Measurements from ENCODE around the gene SRRT. TPM values are rescaled to one million over a fixed set of nuclear protein-coding genes. Genes with fewer than 3 reads are reported as not detected.

SRRT gene
- total RNA-seq, 1 donor from 2014 or later = 30.0 TPM

DNA sequence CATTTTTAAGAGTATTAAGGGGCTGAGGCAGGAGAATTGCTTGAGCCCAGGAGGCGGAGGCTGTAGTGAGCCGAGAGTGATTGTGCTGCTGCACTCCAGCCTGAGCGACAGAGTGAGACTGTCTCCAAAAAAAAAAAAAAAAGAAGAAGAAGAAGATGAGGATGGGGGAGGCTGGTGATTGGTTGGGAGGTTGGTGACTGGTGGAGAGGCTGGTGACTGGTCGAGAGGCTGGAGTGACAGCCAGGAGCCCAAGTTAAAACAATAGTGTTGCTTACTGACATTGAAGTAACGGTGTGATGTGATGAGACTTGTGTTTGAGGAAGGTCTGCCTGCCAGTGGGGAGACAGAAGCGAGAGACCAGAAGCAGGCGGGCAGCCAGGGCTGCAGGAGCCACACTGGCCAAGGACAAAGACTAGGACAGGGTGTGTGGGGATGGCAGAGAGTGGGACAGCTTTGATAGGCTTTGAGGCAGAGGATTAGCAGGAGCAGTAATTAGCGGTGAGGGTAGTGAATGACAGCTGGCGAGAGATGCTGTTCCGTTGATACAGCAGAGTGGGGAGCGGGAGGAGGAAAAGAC lies 4.9 kb downstream of the SRRT start:
- no peak for DNase-seq (ENCODE audit: low read depth in 2 of 2)

DNA sequence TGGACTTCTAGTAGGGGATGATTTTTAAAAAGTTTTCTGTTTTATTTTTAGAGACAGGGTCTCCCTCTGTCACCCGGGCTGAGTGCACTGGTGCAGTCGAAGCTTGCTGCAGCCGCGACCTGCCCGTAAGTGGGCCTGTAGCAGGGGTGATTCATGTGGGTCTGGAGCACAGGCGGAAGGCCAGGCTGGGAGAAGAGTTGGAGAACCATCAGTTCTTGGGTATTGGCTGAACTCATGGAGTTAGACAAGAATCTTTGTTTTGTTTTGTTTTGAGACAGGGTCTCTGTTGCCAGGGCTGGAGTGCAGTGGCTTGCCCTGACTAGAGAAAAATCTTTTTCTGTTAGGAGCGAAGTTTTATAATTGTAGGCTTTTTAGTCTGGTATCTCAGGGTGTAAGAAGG lies 5.7 kb downstream of the SRRT start:
- no peak for DNase-seq (ENCODE audit: low read depth in 2 of 2)

DNA sequence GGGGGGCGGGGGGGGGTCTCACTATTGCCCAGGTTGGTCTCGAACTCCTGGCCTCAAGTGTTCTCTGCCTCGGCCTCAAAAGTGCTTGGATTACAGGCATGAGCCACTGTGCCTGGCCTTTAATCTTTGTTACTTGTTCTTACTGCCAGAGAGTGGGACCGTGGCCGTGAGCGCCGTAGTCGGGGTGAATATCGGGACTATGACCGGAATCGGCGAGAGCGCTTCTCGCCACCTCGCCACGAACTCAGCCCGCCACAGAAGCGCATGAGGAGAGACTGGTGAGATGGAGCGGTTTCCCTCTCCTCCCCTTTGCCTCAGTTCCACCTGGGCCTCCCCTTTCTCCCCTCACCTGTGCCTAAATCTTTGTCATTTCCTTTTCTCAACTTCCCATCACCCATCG lies 6.2 kb downstream of the SRRT start:
- no peak for DNase-seq (ENCODE audit: low read depth in 2 of 2)

DNA sequence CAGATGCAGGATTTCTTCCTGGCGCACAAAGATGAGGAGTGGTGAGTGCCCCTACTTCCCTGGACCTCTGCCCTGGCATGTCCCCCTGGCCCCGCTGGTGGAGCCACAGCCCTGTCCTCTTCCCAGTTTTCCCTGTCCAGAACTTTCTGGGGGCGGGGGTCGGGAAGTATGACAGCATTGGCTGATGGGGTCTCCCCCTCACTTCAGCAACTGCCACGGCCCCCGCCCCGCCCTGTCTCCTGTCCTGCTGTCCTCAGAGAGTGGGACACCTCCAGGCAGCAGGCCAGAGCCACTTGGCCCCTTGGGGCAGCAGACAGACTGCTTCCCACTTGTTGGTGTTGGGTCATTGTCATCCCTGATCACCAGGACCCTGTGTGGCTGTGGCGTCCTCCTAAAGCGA lies 7.3 kb downstream of the SRRT start:
- no peak for DNase-seq (ENCODE audit: low read depth in 2 of 2)

DNA sequence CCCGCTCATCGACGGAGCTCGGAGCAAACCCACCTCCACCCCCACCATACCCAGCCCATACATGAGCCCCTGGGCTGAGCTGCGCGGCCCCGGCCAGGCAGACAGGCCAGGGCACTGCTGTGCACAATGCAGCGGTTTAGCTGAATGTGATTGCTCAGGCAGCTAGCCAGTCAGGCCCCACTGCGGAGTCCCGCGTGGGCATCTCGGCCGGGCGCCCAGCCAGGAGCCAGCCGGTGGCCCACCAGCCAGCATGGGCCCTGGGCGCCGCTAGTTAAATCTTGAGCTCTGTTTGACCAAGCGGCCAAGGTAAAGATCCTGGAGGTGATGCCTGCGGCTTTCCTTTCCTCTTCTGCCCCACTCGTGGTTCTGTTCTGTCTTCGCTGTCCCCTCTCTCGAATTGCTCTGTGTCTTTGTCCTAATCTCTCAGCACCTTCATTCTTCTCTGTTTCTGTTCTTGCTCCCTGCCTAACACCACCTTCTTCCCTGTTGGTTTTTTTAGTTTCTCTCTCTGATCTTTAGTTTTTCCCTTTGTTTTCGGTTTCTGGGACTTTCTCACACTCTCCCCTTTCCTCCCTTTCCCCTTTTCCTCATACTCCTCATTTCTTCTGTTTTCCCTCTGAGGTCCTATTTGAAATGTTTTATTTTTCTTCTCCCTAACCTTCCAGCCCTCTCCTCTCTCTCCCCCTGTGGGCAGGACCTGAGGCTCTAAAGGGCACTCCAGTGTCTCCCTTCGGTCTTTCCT lies 8.1 kb downstream of the SRRT start:
- DNase-seq (ENCODE audit: low read depth in 2 of 2) = no peak

DNA sequence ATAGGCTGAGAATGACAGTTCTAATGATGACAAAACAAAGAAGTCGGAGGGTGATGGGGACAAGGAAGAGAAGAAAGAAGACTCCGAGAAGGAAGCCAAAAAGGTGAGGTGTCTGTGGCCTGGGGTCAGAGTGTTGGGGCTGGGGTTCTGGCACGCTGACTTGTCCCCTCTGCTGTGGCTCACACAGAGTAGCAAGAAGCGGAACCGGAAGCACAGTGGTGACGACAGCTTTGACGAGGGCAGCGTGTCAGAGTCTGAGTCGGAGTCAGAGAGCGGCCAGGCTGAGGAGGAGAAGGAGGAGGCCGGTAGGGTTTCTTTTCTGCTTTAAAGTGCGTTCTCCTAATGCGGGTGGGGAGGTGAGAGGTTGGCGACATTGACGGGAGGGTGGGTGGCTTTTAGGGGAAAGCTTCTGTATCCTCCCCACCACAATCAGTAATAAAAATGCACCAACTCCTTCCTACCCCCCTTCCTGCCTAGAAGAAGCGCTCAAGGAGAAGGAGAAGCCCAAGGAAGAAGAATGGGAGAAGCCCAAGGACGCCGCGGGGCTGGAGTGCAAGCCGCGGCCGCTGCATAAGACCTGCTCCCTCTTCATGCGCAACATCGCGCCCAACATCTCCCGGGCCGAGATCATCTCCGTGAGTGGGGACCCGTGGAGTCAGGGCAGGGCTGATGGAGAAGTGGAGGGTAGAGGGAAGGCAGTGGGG lies 10.0 kb downstream of the SRRT start:
- DNase-seq (ENCODE audit: low read depth in 2 of 2) = no peak

DNA sequence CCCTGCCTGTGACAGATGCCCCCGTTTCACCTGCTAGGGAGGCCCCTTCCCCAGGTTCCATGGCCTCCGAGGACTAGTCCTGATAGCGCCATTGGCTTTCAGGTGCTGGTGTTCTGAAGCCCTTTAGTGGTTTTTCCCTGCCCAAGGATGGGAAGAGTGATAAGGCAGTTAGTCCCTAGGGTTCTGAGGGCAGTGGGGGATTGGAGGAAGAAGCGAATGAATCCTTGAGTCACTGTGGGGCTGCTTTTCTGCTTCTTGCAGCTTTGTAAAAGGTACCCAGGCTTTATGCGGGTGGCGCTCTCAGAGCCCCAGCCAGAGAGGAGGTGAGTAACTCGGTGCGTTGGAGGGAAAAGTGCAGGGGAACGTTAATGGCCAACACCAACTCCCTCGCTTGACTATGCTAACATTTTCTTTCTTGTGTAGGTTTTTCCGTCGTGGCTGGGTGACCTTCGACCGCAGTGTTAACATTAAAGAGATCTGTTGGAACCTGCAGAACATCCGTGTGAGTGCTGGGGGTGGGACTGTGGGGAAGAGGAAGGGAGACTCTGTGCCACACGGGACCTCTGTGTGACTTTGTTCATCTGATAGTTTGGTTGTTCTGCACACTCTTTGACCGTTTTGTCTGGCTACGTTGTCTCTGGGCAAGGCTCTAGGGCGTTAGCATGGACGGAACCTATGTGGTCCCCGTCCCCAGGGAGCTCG lies 10.7 kb downstream of the SRRT start:
- DNase-seq (ENCODE audit: low read depth in 2 of 2) = no peak

DNA sequence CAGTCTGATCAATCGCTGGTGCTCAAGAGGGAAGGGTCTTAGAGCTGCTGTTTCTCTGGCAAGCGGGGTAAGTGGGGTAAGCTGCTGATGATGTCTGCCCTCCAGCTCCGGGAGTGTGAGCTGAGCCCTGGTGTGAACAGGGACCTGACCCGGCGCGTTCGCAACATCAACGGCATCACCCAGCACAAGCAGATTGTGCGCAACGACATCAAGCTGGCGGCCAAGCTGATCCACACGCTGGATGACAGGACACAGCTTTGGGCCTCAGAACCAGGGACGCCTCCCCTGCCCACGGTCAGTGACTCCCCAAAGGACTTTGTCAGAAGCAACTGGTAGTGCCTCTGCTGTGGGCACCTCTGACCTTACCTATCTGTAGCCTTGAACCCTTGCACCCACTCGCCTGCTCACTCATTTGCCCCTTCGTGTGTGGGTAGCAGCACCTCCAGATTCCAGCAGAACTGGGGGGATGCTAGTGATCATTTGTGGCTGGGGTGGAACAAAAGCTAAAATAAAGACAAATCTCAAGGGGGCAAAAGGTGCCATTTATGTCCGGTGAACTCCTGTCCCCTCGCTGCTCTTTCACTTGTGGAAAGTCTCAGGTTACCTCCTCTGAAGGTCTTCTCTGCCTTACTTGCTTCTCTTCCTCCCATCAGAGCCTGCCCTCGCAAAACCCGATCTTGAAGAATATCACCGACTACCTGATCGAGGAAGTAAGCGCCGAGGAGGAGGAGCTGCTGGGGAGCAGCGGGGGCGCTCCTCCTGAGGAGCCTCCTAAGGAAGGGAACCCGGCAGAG lies 11.4 kb downstream of the SRRT start:
- no peak for DNase-seq (ENCODE audit: low read depth in 2 of 2)

DNA sequence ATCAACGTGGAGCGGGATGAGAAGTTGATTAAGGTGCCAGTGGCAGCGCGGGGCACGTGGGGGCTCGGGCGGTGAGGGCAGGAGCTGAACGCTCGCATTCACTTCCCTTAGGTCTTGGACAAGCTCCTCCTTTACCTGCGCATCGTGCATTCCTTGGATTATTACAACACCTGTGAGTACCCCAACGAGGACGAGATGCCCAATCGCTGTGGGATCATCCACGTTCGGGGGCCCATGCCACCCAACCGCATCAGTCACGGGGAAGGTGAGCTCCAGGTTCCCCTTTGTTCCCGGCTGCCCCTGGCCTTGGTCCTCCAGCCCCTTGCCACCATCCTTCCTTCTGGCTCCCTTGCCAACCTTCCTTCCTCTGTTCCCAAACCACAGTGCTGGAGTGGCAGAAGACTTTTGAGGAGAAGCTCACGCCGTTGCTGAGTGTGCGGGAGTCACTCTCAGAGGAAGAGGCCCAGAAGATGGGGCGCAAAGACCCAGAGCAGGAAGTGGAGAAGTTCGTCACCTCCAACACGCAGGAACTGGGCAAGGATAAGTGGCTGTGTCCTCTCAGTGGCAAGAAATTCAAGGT lies 12.1 kb downstream of the SRRT start:
- DNase-seq (ENCODE audit: low read depth in 2 of 2) = no peak

DNA sequence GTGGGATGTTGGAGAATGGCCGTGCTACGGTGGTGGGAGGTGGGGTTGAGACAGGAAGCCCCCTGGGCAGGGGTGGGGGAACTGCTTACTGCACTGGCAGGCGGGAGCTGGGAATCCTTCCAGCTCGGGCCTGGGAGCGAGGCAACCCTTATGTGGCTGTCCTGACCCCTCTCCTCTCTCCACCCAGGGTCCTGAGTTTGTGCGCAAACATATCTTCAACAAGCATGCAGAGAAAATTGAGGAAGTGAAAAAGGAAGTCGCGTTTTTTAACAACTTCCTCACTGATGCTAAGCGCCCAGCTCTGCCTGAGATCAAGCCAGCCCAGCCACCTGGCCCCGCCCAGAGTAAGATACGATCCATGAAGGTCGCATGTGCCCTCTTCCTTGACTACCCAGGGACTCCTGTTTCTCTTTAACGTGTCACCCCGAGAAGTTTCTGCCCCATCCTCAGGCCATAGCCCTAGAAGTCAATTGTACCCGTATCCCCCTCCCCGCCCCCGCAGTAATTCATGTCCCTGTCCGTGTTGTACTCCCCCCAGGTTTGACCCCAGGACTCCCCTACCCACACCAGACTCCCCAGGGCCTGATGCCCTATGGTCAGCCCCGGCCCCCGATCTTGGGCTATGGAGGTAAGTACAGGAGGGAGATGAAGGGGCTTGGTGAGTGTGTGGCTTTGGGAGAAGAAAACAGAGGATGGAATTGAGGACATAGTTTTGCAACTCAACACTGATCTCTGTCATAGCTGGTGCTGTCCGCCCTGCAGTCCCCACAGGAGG lies 12.8 kb downstream of the SRRT start:
- DNase-seq (ENCODE audit: low read depth in 2 of 2) = peak in 1 of 2 donors; percentile 79

DNA sequence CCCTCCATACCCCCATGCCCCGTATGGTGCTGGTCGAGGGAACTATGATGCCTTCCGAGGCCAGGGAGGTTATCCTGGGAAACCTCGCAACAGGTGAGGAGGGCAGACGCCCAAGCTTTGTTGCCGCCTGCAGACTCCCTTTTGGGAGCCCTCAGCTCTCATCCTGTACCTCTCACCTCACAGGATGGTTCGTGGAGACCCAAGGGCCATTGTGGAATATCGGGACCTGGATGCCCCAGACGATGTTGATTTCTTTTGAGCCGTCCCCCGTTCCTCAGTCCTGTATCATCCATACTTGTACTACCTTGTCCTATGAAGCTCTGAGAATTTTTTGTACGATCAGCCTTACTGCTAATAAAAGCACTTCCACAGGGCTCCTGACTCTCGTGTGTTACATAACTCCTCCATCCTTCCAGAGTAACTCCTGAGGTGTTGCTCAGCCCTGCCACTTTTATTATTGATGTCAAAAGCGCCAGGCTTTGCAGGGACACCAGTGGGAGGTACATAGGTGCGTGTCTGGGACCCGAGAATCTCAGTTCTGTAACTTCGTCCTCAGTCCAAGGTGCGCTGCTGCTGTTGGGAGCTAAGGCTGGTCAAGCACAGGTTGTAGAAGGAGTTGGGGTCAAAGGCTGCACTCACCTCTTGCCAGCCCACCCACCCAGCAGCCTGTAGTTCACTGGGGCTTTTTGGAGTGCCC lies 13.5 kb downstream of the SRRT start:
- no peak for DNase-seq (ENCODE audit: low read depth in 2 of 2)

DNA sequence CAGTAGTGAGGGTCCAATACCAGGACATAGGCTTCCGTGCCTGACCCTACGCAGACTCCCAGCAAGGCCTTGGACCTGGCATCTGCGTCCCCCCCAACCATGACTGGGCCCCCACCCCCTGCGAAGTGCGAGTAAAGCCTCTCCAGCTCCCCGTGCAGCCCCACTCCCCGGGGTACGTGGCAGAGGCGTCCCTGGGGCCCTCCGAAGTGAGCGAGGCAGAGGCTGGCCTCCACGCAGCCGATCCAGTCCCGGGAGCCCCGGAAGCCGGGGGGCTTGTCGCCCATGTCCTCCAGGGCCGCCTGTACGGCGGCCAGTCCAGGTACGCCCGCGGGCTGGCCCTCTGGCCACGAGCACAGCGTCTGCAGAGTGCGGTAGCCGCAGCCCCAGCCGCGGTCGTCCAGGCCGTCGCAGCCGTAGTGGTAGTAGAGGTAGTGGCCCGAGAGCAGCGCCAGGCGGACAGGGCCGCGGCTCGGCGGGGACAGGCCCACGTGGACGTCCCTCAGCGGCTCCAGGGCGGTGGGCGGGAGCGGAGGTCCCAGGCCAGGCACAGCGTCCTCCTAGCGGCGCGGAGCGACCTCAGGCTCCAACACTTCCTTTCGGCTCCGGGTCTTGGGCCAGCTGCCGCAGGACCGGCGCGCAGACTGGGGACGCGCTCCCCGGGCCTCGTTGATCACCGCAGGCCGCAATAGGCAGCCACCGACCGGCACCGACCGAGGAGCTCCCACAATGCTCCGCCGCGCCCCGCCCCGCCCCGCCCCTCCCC lies 14.3 kb downstream of the SRRT start, which contains the start of gene UFSP1:
UFSP1 (minus strand) TSS at position 728 of the 763 bp plus-strand sequence; CDS start at position 284, 444 bp downstream.
- no peak for DNase-seq (ENCODE audit: low read depth in 2 of 2)

DNA sequence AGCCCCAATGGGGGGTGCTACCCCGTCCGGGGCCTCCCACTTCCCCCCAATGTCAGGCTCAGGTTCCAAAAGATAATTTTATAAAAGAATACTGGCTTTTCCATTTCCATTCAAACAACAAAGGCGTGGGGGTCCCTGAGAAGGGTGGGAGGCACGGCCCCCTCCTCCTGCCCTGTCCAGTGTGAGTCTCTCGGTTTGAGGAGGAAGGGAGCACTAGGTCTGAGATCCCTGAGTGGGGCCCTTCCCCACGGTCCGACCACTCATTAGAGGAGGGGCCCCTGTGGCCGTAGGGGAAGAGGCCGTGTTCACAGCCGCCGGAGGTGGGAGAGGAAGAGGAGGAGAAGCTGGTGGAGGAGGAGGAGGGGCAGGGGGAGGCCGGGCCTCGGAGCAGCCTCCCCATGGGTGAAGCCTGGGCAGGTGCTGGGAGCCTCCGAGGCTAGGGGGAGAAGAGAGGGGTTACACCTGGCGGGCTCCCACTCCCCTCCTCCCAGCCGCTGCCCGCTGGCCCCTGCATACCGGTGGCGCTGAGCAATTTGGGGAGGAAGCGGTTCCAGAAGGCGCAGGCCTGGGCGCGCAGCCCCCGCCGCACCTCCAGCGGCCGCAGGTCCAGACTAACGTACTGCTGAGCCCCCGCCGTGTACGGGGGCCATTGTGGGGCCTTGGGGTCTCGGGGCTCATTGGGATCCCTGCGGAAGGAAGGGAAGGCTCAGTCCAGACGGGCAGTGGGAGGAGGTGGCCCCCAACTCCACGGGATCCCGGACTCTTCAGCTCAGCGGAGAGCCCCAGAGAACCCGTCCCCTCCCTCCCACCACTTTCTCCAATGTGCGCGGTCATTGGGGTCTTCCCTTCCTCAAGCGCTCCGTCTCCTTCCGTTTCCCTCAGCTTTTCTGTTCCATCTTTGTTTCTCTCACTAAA lies 16.0 kb downstream of the SRRT start:
- DNase-seq (ENCODE audit: low read depth in 2 of 2) = no peak

DNA sequence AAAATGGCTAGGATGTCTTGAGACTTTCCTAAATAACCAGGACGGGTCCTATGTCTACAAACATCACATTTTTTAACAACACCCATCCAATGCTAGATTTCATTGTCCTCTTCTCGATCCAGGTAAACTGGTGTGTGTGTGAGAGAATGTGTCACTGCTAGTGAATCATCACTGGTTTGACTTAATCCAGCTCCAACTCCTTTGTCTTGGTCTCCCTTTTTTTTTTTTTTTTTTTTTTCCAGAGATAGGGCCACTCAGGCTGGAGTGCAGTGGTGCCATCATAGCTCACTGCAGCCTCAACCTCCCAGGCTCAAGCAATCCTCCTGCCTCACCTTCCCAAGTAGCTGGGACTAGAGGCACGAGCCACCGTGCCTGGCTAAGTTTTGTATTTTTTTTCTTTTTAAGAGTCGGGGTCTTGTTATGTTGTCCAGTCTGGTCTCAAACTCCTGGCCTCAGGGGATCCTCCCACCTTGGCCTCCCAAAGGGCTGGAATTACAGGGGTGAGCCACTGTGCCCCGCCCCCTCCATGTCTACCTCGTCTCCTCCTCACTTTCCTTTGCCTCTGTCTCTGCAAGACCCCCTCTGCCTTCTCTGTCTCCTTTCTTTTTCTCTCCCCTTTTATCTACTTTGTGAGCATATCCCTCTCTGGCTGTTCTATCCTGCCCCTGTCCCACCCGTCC lies 16.8 kb downstream of the SRRT start:
- no peak for DNase-seq (ENCODE audit: low read depth in 2 of 2)

DNA sequence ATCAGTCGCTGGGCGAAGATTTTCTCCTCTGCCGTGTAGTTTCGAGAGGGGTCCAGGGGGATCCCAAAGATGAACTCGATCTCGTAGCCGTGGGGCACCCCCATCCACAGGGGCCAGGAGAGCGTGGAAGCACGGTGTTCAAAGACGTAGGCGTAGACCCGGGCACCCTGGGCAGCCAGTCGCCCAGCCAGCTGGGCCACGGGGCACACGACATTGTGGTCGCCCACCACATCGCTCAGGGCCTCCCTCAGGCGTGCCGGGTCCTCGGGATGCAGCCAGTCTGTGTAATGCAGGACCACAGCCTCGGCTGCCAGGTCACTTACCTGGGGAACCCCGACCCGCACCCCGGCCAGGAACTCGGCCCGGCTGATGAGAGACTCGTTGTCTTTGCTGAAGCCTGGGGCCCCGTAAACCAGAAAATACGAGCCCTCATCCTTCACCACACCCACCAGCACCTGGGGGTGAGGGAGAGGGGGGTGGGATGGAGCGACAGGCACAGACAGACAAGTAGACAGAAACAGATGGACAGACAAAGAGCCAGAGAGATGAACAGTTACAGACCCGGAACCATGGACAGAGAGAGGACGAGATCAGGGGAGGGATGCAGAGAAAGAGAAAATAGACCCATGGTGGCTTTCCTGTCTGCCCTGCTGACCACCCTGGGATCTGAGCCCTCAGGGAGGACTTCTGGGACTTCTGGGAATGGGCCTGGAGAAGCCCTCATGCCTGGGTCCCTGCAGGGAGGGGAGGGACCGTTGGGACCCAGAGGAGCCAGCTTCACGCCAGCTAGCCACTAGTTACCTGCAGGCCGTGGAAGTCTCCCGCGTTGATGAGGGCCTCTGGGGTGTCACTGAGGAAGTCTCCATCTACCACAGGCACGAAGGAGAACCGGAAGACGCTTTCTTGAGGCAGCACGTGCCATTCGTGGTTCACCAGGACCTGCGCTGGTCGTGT lies 17.7 kb downstream of the SRRT start:
- no peak for DNase-seq (ENCODE audit: low read depth in 2 of 2)

DNA sequence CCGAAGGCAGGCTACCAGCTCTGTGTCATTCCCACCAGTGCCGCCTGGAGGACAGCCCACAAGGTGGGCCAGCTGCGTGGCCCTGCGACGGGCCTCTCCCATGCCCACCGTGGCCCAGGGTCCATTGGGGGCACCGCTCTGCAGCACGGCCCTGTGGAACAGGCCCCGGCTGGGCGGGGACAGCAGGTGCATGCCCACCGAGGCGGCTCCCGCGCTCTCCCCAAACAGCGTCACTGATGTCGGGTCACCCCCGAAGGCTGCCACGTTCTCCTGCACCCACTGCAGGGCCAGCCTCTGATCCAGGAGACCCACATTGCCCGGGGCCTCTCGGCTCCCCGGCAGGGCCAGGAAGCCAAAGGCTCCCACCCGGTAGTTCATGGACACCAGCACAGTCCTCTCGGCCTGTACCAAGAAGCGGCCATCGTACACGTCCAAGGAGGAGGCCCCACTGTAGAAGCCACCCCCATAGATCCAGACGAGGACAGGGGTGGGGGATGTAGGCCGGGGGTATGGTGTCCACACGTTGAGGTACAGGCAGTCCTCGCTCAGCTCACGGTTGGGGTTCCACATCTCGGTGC lies 18.5 kb downstream of the SRRT start:
- DNase-seq (ENCODE audit: low read depth in 2 of 2) = no peak
